Keratinocyte (primary cell): Measurements from ENCODE around the gene LRRIQ4. TPM values are rescaled to one million over a fixed set of nuclear protein-coding genes. Genes with fewer than 3 reads are reported as not detected.

ENCODE experiments used
- DNase-seq: peaks from one replicate; pipeline ENCODE4 v3.0.0-alpha.2; 2011; ENCODE audit warnings: low read depth, missing footprints, low spot score
- FAIRE-seq: peaks from 2 replicates; lab custom pipeline; 2011; peaks lifted over from hg19 to GRCh38; lab: Jason Lieb, UNC
- H2AFZ ChIP-seq: 2 replicates; pipeline ENCODE4 v1.6.0; 2012; ENCODE audit warnings: low read length, control low read depth, inconsistent platforms; ENCODE audit not compliant: control insufficient read depth
- H3K27ac ChIP-seq: 2 replicates; pipeline ENCODE4 v1.5.1; 2011; ENCODE audit warnings: low read length; ENCODE audit not compliant: control insufficient read depth, insufficient read depth
- H3K27me3 ChIP-seq: 3 replicates; pipeline ENCODE4 v1.6.0; 2011; ENCODE audit warnings: low read length; ENCODE audit not compliant: control insufficient read depth, insufficient read depth; ENCODE audit errors: extremely low read depth
- H3K36me3 ChIP-seq, 2 experiments: 2 replicates in 1 of 2; 3 replicates in 1 of 2; pipeline ENCODE4 v1.5.1; 2011; ENCODE audit warnings: low read length in 2 of 2, mild to moderate bottlenecking in 1 of 2; ENCODE audit not compliant: control insufficient read depth in 2 of 2, insufficient read depth in 2 of 2; ENCODE audit errors: extremely low read depth in 1 of 2
- H3K4me1 ChIP-seq: 3 replicates; pipeline ENCODE4 v1.5.1; 2011; ENCODE audit warnings: low read length; ENCODE audit not compliant: control insufficient read depth, insufficient read depth; ENCODE audit errors: extremely low read depth
- H3K4me2 ChIP-seq: 3 replicates; pipeline ENCODE4 v1.6.0; 2011; ENCODE audit warnings: low read depth, low read length; ENCODE audit not compliant: control insufficient read depth, insufficient read depth; ENCODE audit errors: extremely low read depth
- H3K4me3 ChIP-seq, 3 experiments: fragments of 200-600 bp in 1 of 3; sonication (generic) in 1 of 3; 2 replicates in 2 of 3; 3 replicates in 1 of 3; pipeline ENCODE4 v1.5.1; 2011 to 2016; ENCODE audit warnings: low read length in 3 of 3, mild to moderate bottlenecking in 3 of 3, control low read depth in 2 of 3, inconsistent platforms in 1 of 3, low read depth in 1 of 3, mixed read lengths in 1 of 3, mixed run types in 1 of 3, moderate library complexity in 1 of 3; ENCODE audit not compliant: control insufficient read depth in 2 of 3, insufficient read depth in 2 of 3; ENCODE audit errors: extremely low read depth in 1 of 3
- H3K79me2 ChIP-seq: 2 replicates; pipeline ENCODE4 v1.6.0; 2012; ENCODE audit warnings: low read length; ENCODE audit not compliant: control insufficient read depth, insufficient read depth
- H3K9ac ChIP-seq: 3 replicates; pipeline ENCODE4 v1.6.0; 2011; ENCODE audit warnings: low read length; ENCODE audit not compliant: control insufficient read depth, insufficient read depth; ENCODE audit errors: extremely low read depth
- H3K9me1 ChIP-seq: 3 replicates; pipeline ENCODE4 v1.6.0; 2011; ENCODE audit warnings: low read length; ENCODE audit not compliant: control insufficient read depth, insufficient read depth; ENCODE audit errors: extremely low read depth
- H3K9me3 ChIP-seq: 2 replicates; pipeline ENCODE4 v1.5.1; 2012; ENCODE audit warnings: low read depth, low read length; ENCODE audit not compliant: control insufficient read depth
- H4K20me1 ChIP-seq: 3 replicates; pipeline ENCODE4 v1.6.0; 2011; ENCODE audit warnings: low read length; ENCODE audit not compliant: control insufficient read depth, insufficient read depth; ENCODE audit errors: extremely low read depth
- CTCF ChIP-seq, 3 experiments: IDR thresholded peaks in 1 of 3; conservative IDR thresholded peaks in 1 of 3; optimal IDR thresholded peaks in 1 of 3; 2 replicates in 2 of 3; 3 replicates in 1 of 3; pipeline versions ENCODE3 to v1.5.1; 2011; ENCODE audit warnings: low read length in 3 of 3, mild to moderate bottlenecking in 3 of 3, moderate library complexity in 2 of 3, control low read depth in 1 of 3, inconsistent platforms in 1 of 3; ENCODE audit not compliant: insufficient read depth in 2 of 3; ENCODE audit errors: extremely low read depth in 1 of 3
- EZH2 ChIP-seq: IDR thresholded peaks from one replicate; pipeline ENCODE4 v1.6.1; 2012; ENCODE audit warnings: inconsistent platforms, mild to moderate bottlenecking, low read length, moderate library complexity
- dilution Hi-C: fragments of 300-500 bp; cut with MboI; formaldehyde crosslinking; loops from one replicate; pipeline ENCODE4 v1.7.0; 2020; ENCODE audit warnings: low sequenced_read_pairs; ENCODE audit not compliant: extremely low pct_ligation_motif_present
- polyA plus RNA-seq, 5 experiments: library from polyadenylated mRNA; depleted of rRNA in 3 of 5; stranded (reverse) in 3 of 5; stranded (forward) in 1 of 5; unstranded in 1 of 5; fragments of >200 nt; gene quantifications; 1 replicate in 1 of 5; 2 replicates in 3 of 5; 3 replicates in 1 of 5; pipeline versions ENCODE4 v1.2.1 to v1.2.3, GENCODE V29; 2011 to 2012; ENCODE audit warnings: missing spikeins in 2 of 5, low read depth in 1 of 5, low replicate concordance in 1 of 5

LRRIQ4 gene
- polyA plus RNA-seq, 1 donor (not counting 4 experiments of a cell fraction or from before 2014, with no cell fraction given), result not detected

- Histone ChIP-seq H4K20me1 (no peaks in the 10 kb centered on the region), H3K4me3 (peak within 1 kb of the TSS; percentile 75 to 97 (median 76)), H3K9me3 (no peaks in the 10 kb centered on the region), H2AFZ (peak within 1 kb of the TSS; percentile 97), H3K27ac (peak within 1 kb of the TSS; percentile 98), H3K4me2 (peak within 1 kb of the TSS; percentile 93), H3K9ac (peak within 1 kb of the TSS; percentile 99), H3K9me1 (no peaks in the 10 kb centered on the region), H3K79me2 (peaks cover 40% of the 10 kb centered on the region), H3K4me1 (peaks cover 18% of the 10 kb centered on the region), H3K36me3 (peaks cover 3 to 12% of the 10 kb centered on the region in 2 experiments), H3K27me3 (no peaks in the 10 kb centered on the region)
- peak; percentile 84 for FAIRE-seq
- dilution Hi-C loops, result no loop called here
- TF ChIP-seq EZH2 (no peak), CTCF (optimal IDR thresholded peaks at IDR 0.05 in 1 of 3, IDR thresholded peaks at IDR 0.05 in 1 of 3, conservative IDR thresholded peaks at IDR 0.05 in 1 of 3; ENCODE audit: extremely low read depth in 1 of 3, insufficient read depth in 2 of 3, low read length in 3 of 3) (peak in 2 of 3 experiments; percentile 8 to 10)
- DNase-seq, result peak; percentile 25
Observed at GRCh38 chr3:169772897-169773816, 39.5 kb upstream of the LRRIQ4 start, which contains the start of gene MYNN. Gene MYNN, plus strand, starts transcription at chr3:169773396. Its CDS starts 900 bp downstream, at chr3:169774296.

- TF ChIP-seq CTCF (optimal IDR thresholded peaks at IDR 0.05 in 1 of 3, IDR thresholded peaks at IDR 0.05 in 1 of 3, conservative IDR thresholded peaks at IDR 0.05 in 1 of 3; ENCODE audit: extremely low read depth in 1 of 3, insufficient read depth in 2 of 3, low read length in 3 of 3) (no peak), EZH2 (no peak)
- DNase-seq (no peak), FAIRE-seq (no peak)
- H4K20me1 ChIP-seq, result no peaks in the 10 kb centered on the region
- peaks cover 5 to 17% of the 10 kb centered on the region in 2 experiments for H3K36me3 ChIP-seq
- no peaks in the 10 kb centered on the region for H3K9me1 ChIP-seq
- no peaks in the 10 kb centered on the region for H3K27me3 ChIP-seq
- dilution Hi-C loops, result no loop called here
- no peaks in the 10 kb centered on the region for H3K9me3 ChIP-seq
- peak overlapping the region; percentile 93 for H3K4me2 ChIP-seq
- H3K4me1 ChIP-seq, result peaks cover 18% of the 10 kb centered on the region
- H2AFZ ChIP-seq, result no peak overlapping the region
- peak overlapping the region; percentile 99 for H3K9ac ChIP-seq
- H3K4me3 ChIP-seq, result peak overlapping the region; percentile 75 to 97 (median 76)
- peak overlapping the region; percentile 98 for H3K27ac ChIP-seq
- H3K79me2 ChIP-seq, result peaks cover 43% of the 10 kb centered on the region
Observed at GRCh38 chr3:169774186-169774585, 38.5 kb upstream of the LRRIQ4 start.
